Midbrain (tissue), 1 donor: ENCODE data around the gene LTBP1.
"Not testable (repeated sequence)": the region's sequence is repeated elsewhere in the genome, so short reads cannot be mapped to it uniquely, and the experiment has no call there.

Experiments
- DNase-seq: peaks from one replicate; lab custom pipeline; 2025; lab: John Stamatoyannopoulos, UW

Gene LTBP1

GRCh38 chr2:33380719-33381118, 434.0 kb downstream of the LTBP1 start:
- no peak for DNase-seq

- no peak for DNase-seq
Observed at GRCh38 chr2:33381301-33381858, 434.6 kb downstream of the LTBP1 start.

DNA sequence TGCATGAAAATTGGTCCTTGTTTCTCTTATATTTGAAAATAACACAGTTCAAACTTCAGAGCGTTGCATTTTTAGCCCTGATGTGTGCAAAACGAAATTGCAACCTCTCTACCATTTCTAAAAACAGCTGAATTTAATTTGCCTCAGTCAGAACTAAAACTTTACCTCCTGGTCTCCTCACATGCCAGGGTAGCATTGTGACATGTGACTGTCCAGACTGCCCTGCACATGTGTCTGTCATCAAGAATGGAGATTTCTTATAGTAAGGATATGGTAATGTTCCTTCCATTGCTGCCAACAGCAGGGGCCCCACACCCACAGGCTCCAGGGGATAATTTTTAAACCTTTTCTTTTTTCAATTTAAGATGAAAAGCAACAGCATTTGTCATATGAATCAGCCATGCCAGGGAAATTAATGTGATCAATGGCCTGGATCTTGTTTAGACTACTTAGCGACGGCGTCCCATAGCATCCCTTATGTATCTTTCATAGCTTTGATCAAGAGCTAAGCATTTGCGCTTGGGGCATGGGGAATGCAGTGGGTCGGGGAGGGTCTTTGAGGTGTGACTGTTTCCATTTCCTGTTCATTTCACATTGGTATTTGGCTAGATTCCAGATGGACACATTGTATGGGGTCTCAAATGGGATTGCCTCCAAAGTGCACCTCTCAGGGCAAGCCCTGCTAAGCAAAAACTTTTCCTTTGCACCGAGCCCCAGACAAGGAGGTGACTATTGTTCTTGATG, 437.3 kb downstream of the LTBP1 start:
- no peak for DNase-seq

GRCh38 chr2:33384599-33384961, 437.8 kb downstream of the LTBP1 start:
- DNase-seq: no peak

GRCh38 chr2:33388996-33389395, 442.2 kb downstream of the LTBP1 start:
- DNase-seq: no peak

DNA sequence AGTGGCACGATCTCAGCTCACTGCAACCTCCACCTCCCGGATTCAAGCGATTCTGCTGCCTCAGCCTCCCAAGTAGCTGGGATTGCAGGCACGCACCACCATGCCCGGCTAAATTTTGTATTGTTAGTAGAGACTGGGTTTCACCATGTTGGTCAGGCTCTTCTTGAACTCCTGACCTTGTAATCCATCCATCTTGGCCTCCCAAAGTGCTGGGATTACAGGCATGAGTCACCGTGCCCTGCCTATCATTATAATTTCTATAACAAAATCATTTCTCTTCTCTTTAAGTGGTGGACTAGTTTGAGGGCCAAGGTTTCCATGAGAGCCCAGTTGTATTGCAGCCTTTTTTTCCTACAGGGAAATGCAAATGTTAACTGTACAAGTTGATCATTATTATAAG, 442.9 kb downstream of the LTBP1 start:
- not testable (repeated sequence) for DNase-seq

DNA sequence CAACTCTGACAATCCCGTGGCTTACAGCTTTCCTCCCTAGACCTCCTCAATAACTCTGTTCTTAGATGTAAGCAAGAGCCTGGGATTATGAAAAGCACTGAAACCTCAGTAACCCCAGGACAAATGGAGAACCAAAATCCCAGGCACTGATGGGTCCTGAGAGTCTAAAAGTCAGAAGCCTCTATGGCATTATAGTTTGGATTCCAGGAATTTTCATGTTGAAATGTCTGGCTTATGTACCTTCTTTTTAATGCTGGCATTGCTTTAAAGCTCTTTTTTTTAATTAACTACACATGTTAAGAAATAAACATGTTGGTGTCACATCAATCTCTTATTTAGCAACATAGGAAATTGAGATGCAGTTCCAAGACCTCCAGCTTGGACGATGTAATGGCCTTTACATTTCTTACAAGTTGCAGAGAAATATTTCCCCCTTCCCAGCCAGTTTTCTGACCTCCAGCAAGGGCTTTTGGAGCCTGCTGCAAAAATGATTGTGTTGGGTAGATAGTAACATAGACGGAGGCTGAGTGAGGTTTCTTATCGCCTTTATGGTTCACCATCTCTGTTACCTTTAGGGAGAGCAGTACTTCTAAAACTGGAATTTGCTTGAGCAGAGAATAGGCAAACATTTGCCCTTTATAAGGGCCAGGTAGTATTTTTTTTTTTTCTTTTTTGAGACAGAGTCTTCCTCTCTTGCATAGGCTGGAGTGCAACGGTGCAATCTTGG, 444.9 kb downstream of the LTBP1 start:
- no peak for DNase-seq

GRCh38 chr2:33392366-33392765, 445.6 kb downstream of the LTBP1 start:
- no peak for DNase-seq

GRCh38 chr2:33395034-33395433, 448.3 kb downstream of the LTBP1 start:
- DNase-seq: no peak

GRCh38 chr2:33395655-33396249, 449.0 kb downstream of the LTBP1 start:
- peak; percentile 18 for DNase-seq

GRCh38 chr2:33404321-33404720, 457.6 kb downstream of the LTBP1 start:
- no peak for DNase-seq

GRCh38 chr2:33406622-33407021, 459.9 kb downstream of the LTBP1 start:
- DNase-seq: no peak

- DNase-seq: no peak
Observed at GRCh38 chr2:33408109-33408508, 461.4 kb downstream of the LTBP1 start.

DNA sequence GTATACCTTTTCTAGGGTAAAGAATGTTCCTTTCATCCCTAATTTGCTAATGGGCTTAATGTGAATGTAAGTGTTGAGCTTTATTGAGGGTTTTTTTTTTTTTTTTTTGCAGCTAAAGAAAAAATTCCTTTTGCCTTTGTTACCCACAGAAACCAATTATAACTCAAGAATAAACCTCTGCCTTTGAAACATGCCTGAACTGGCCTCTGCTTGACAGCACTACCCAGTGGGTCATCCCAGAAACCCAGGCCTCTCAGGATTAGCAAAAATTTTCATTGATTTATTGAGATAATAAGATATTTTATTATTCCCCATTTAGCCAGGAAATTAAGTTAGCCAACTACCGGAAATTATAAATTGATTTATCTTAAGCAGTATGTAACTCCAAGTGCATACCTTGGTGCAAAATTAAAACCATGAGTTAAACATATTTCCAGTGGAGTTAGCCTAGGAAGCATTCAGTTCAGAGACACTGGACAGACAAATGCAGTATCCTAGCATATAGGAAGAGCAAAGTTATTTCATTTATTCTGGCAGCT, 462.7 kb downstream of the LTBP1 start:
- no peak for DNase-seq

GRCh38 chr2:33411765-33412164, 465.0 kb downstream of the LTBP1 start:
- no peak for DNase-seq

DNA sequence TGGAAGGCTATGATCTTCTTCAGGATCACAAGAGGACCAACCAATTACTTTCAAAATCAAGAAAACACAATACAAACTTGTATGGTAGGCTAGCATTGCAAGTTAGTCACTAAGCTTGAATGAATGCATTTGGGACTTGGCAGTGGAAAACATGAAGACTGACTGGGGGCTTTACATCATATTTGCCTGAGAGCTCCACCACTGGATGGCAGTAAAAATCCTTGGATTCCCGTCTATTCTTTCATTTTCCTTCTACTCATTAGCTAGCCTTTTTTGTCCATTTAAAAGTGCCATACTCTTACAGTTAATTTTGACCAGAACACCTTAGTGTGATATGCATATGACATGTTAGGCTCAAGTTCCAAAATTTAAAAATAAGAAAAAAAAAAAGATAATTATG, 466.2 kb downstream of the LTBP1 start:
- DNase-seq: peak; percentile 33

DNA sequence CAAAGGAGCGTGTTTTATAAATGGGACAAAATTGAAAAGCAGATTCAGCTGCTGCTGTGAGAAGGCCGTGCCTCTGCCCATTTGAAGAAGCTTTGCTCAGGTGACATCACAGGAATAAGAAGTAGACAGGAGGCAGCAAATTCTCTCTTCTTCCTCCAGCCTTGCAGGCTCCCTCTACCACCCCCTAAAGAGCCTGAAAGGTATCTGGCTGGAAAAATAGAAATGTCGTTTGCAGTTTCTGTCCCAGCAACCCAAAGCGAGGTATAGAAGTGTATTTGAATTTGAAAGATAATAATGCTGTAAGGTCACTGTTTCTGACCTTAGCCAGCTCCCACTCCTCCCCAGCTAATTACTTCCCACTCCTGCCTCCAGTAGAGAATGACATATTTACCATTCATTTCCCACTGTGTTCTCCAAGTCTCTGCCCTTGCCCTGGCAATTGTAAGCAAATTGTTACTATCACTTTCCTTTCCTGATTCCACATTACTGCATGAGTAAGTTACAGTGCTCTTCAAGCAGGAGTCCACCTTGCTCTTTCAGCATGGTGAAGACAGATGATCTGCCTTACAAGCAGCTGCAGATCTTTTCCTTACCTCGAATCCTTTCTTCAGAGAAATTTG, 472.9 kb downstream of the LTBP1 start:
- DNase-seq: no peak

- DNase-seq: no peak
Observed at GRCh38 chr2:33420726-33421125, 474.0 kb downstream of the LTBP1 start.

DNA sequence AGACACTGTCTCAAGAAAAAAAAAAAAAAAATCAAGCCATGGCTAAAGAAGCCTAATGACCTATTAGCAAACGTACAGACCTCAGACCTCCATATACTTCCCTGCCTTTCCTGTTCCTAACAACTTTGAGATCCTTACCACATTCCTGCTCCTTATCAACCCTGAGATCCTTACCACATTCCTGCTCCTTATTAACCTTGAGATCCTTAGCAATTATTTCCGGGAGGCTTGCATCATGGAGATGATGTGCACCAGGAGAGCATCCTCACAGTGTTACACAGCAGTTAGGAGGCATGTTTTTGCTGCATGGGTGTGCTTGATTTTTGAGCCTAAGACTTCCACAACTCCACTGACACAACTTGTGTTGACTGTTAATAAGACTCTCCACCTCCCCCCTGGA, 475.1 kb downstream of the LTBP1 start:
- no peak for DNase-seq

- DNase-seq: no peak
Observed at GRCh38 chr2:33425161-33425560, 478.4 kb downstream of the LTBP1 start.

DNA sequence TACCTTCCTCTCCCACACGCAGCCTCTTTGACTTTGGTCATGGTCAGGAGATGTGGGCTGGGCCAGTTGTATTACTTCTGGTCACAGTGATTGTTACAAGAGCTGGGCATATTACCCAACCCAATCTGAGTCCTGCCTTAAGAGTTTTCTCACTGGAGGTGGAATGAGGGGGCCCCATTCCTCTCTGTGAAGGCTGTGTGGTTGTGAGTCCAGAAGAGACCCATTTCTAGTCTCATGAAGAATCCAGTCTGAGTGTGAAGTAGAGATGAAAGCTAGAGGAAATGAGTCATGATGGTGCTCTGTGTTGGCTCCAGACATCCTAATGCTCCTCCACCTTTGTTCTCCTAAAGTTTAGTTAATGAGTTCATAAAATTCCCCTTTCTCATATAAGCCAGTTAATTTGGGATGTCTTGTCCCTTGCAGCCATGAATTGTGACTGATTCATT, 478.9 kb downstream of the LTBP1 start:
- DNase-seq: no peak

DNA sequence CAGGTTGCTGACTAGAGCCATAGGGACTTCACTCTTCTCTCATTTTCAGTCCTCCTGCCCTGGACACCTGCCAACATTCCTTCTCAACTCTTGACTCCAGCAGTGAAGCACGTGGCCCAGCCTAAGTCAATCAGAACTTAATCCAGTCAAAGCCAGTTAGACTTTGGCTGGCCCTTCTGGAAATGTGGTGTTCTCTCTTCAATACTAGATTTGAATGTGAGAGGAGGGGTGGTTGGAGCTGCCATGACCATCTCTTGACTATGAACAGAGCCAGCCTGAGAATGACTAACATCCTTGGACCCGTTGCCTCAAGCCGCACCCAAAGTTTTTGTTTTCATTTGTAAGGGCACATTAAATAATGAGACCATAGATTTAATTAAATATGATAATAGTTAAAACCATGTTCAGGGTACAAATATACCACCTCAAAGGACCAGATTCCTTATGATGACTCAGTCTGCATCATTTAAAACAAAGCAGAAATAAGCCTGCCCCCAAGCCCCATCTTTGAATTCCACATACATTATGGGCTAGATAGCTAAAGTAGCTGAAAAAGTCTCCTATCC, 480.0 kb downstream of the LTBP1 start:
- DNase-seq: no peak
